Choroid plexus epithelial cell (primary cell): Measurements from ENCODE around the gene TFPI.
"Not testable (repeated sequence)": the region's sequence is repeated elsewhere in the genome, so short reads cannot be mapped to it uniquely, and the experiment has no call there.

Experiments used
- DNase-seq: peaks from one replicate; pipeline ENCODE4 v3.0.0-alpha.2; 2010; ENCODE audit warnings: low read depth
- H3K4me3 ChIP-seq: 2 replicates; pipeline ENCODE4 v1.5.1; 2011; ENCODE audit warnings: low read depth, mild to moderate bottlenecking, control low read depth, low read length, moderate library complexity
- CTCF ChIP-seq: conservative IDR thresholded peaks from 2 replicates; pipeline ENCODE4 v1.5.1; 2011; ENCODE audit warnings: low read depth, mild to moderate bottlenecking, control low read depth, inconsistent platforms, low read length, moderate library complexity

TFPI gene

DNA sequence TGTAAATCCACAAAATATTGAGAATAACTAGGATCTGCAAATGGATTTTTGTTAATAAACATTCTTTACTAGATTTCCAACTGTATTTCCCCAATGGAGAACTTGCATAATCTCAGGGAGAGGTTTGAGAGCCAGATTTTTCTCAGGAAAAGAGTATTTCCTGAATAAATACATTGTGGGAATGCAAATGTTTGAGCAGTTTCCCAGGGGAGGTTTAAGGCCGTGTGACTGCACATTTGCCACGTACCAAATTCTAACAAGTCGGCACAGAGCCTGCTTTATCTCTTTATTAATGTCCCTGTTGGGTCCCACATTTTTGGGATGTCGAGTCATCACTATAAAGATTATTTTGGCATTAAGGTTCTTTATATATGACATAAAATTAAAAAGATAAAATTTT is 27.0 kb downstream of the TFPI start:
- DNase-seq: peak; percentile 70
- no peak overlapping the region for H3K4me3 ChIP-seq
- TF ChIP-seq CTCF: no peak

DNA sequence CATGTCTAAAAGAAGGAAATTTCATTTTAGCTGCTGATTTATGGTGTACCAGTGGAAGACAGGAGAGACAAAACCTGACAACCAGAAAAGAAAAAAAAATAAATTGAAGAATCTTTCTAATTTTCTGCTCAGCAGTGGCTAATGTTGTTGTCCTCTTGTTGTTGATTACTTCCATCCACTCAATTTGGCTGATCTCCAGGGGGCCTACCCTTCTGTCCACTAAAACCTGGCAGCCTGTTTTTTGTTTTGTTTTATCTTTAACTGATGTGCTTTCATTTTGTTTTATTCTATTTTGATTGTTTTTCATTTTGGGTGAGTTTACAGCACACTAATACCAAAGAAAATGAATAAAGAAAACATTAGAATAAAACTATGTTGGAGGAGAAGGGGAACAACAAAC is 27.4 kb downstream of the TFPI start:
- no peak overlapping the region for H3K4me3 ChIP-seq
- DNase-seq: no peak
- no peak for TF ChIP-seq CTCF

GRCh38 chr2:187525163-187525900 is 28.9 kb downstream of the TFPI start:
- no peak for TF ChIP-seq CTCF
- no peak overlapping the region for H3K4me3 ChIP-seq
- DNase-seq: no peak

DNA sequence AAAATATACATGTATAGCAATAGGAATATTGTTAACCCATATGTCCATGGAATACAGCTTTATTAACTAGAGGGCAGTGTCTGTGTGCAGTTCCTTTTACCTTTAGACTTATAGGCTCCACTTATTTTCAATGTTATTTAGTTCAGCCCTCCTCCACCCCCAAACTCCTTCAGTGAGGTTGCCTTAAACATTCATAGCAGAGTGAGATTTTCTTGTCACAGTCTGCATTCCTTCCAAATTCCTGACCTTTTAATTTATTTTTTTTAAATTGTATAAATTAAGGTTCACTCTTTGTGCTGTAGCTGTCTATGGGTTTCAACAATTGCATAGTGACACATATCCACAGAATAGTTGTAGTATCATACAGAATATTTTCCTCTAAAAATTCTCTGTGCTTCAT is 30.9 kb downstream of the TFPI start:
- no peak overlapping the region for H3K4me3 ChIP-seq
- no peak for DNase-seq
- TF ChIP-seq CTCF: no peak

DNA sequence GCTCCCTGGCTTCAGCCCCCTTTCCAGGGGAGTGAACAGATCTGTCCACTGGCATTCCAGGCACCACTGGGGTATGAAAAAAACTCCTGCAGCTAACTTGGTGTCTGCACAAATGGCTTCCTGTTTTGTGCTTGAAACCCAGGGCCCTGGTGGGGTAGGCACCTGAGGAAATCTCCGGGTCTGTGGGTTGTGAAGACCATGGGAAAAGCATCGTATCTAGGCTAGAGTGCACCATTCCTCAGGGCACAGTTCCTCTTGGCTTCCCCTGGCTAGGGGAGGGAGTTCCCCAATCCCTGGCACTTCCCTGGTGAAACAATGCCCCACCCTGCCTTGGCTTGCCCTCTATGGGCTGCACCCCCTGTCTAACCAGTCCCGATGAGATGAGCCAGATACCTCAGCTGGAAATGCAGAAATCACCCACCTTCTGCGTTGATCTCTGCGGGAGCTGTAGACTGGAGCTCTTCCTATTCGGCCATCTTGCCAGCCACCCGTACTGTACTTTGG is 34.1 kb downstream of the TFPI start:
- TF ChIP-seq CTCF: no peak
- H3K4me3 ChIP-seq: no peak overlapping the region
- no peak for DNase-seq

- no peak for TF ChIP-seq CTCF
- DNase-seq: no peak
- H3K4me3 ChIP-seq: no peak overlapping the region
These were observed 34.7 kb downstream of the TFPI start for GRCh38 chr2:187519419-187520120.

DNA sequence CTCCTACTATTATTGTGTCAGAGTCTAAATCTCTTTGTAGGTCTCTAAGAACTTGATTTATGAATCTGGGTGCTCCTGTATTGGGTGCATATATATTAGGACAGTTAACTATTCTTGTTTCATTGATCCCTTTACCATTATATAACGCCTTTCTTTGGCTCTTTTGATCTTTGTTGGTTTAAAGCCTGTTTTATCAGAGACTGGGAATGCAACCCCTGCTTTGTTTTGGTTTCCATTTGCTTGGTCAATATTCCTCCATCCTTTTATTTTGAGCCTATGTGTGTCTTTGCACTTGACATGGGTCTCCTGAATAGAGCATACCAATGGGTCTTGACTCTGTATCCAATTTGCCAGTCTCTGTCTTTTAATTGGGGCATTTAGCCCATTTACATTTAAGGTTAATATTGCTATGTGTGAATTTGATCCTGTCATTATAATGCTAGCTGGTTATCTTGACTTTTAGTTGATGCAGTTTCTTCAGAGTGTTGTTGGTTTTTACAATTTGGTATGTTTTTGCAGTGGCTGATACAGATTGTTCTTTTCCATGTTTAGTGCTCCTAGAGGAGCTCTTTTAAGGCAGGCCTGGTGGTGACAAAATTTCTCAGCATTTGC is 36.4 kb downstream of the TFPI start:
- H3K4me3 ChIP-seq, DNase-seq: not testable (repeated sequence)

GRCh38 chr2:187516630-187517510 is 37.4 kb downstream of the TFPI start:
- not testable (repeated sequence) for DNase-seq, H3K4me3 ChIP-seq
